Measurements from ENCODE around the gene SLC9A9.
"Not testable (repeated sequence)": the region's sequence is repeated elsewhere in the genome, so short reads cannot be mapped to it uniquely, and the experiment has no call there.

Gene SLC9A9

DNA sequence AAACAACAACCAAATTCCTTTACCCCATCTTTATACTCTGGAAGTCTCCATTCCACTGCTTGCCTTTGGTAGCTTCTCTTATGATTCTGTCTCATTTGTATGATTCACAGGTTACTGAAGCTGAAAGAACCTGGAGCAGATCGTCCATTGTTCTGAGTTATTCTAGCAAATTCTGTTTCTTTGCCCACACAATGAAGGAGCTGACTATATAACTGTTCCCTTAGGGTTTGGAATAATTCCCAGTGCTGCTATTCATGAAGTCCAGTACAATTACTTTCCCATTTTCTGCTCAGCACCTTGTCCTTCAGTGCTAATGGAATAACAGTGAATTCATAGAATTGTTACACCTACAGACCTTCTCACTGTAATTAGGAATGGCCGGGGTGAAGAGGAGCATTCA is 560.9 kb downstream of the SLC9A9 start:
- no peak overlapping the region for H3K4ac ChIP-seq (ENCODE audit: low read depth, low read length)
- H3K56ac ChIP-seq (ENCODE audit: low read length) = no peak overlapping the region
- no peak overlapping the region for H3K4me2 ChIP-seq (ENCODE audit: low read length)
- no peaks in the 10 kb centered on the region for H3K79me1 ChIP-seq (ENCODE audit: low read length)
- H3K36me3 ChIP-seq (ENCODE audit: control insufficient read depth, insufficient read depth, low read length) = no peaks in the 10 kb centered on the region
- H3K18ac ChIP-seq (ENCODE audit: low read length) = no peak overlapping the region
- no peak overlapping the region for H2BK120ac ChIP-seq (ENCODE audit: low read depth, low read length)
- H3K27ac ChIP-seq (ENCODE audit: low read depth, low read length) = no peak overlapping the region
- no peak overlapping the region for H2BK5ac ChIP-seq (ENCODE audit: low read length)
- WGBS (ENCODE audit: extremely low coverage, insufficient coverage, low lambda C conversion rate) = no CpG with 5 or more reads among the region's 2 CpGs
- H3K4me3 ChIP-seq (ENCODE audit: low read length) = no peak overlapping the region
- no peak for DNase-seq
- H4K5ac ChIP-seq (ENCODE audit: low read length) = no peak overlapping the region
- H2AK5ac ChIP-seq (ENCODE audit: low read length) = no peak overlapping the region
- H3K79me2 ChIP-seq (ENCODE audit: control insufficient read depth, insufficient read depth, low read length) = no peaks in the 10 kb centered on the region
- H3K4me1 ChIP-seq (ENCODE audit: control insufficient read depth, low read depth, low read length) = no peaks in the 10 kb centered on the region
- H3K23ac ChIP-seq (ENCODE audit: low read length) = no peak overlapping the region
- H4K8ac ChIP-seq (ENCODE audit: low read depth, low read length) = no peak overlapping the region
- no peaks in the 10 kb centered on the region for H3K27me3 ChIP-seq (ENCODE audit: insufficient read depth, low read length, poor library complexity)
- no peak overlapping the region for H3K9ac ChIP-seq (ENCODE audit: low read length)
- no peak overlapping the region for H2BK15ac ChIP-seq (replicated peaks; ENCODE audit: low read depth)

DNA sequence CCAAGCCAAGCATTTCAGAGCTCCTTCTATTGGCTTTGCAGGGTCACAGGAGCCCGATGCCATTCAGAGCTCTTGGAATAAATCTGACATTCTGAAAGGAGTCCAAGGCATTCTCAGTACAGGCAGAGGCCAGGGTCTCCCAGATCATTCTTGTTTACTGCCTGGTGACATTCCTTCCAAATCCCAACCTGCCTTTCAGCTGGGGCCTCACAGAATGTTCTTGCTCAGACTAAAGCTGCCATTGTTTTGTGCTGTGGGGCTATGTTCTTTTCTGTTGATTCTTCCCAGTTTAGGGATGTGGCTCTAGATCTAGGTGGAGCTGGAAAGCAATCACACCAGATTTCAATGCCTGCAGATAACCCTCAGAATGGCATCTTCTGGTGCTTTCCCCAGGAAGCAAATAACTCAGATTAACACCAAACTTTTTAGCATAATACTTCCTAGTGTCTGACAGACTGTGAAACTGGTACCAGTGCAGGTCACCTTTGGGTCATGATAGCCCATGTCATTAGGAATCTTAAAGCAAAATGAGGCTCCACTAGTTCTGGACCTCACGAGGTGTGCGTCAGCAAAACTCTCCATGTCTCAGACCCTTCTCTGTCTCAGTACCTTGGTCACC is 561.8 kb downstream of the SLC9A9 start:
- no peaks in the 10 kb centered on the region for H3K79me2 ChIP-seq (ENCODE audit: control insufficient read depth, insufficient read depth, low read length)
- no peaks in the 10 kb centered on the region for H3K4me1 ChIP-seq (ENCODE audit: control insufficient read depth, low read depth, low read length)
- no peak overlapping the region for H4K8ac ChIP-seq (ENCODE audit: low read depth, low read length)
- H3K56ac ChIP-seq (ENCODE audit: low read length) = no peak overlapping the region
- no peak overlapping the region for H4K5ac ChIP-seq (ENCODE audit: low read length)
- no peak overlapping the region for H3K18ac ChIP-seq (ENCODE audit: low read length)
- no peaks in the 10 kb centered on the region for H3K36me3 ChIP-seq (ENCODE audit: control insufficient read depth, insufficient read depth, low read length)
- H3K79me1 ChIP-seq (ENCODE audit: low read length) = no peaks in the 10 kb centered on the region
- no peak overlapping the region for H3K4me2 ChIP-seq (ENCODE audit: low read length)
- H3K27me3 ChIP-seq (ENCODE audit: insufficient read depth, low read length, poor library complexity) = no peaks in the 10 kb centered on the region
- H3K4ac ChIP-seq (ENCODE audit: low read depth, low read length) = no peak overlapping the region
- H2BK15ac ChIP-seq (replicated peaks; ENCODE audit: low read depth) = no peak overlapping the region
- H3K23ac ChIP-seq (ENCODE audit: low read length) = no peak overlapping the region
- no peak overlapping the region for H3K27ac ChIP-seq (ENCODE audit: low read depth, low read length)
- WGBS (ENCODE audit: extremely low coverage, insufficient coverage, low lambda C conversion rate) = no CpG with 5 or more reads among the region's 3 CpGs
- no peak overlapping the region for H3K9ac ChIP-seq (ENCODE audit: low read length)
- DNase-seq = peak; percentile 31
- no peak overlapping the region for H2AK5ac ChIP-seq (ENCODE audit: low read length)
- no peak overlapping the region for H2BK5ac ChIP-seq (ENCODE audit: low read length)
- H3K4me3 ChIP-seq (ENCODE audit: low read length) = no peak overlapping the region
- H2BK120ac ChIP-seq (ENCODE audit: low read depth, low read length) = no peak overlapping the region

DNA sequence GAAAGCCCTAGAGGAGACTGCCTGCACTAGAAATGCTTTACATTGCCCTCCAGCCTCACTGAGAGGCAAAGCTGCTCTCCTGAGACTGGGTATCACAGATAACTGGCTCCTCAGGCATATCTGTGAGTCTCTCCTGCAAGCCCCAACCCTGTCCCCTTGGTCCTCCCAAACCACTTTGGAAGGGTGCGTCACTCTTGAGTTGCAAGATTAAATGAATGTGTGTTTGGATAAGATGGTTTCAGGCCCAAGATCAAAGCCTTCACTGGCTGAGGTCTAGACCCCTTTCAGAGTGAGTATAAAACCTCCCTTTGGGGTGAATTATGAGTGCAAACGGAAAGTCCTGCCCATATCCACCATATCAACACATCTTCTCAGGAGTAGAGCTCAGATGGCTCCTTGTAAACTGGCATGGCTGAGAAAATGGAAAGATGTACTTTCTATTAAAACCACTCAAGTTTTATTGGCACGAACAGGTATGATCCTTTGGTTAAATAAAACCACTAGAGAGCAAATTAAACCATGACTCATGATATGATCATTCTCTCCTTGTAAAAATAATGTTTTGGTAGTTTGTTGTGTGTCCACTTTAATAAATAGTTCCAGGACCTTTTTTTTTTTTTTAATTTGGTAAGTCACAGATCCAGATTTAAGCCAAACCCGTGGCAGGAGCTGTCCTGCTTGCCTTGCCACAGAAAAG is 564.7 kb downstream of the SLC9A9 start:
- Histone ChIP-seq H2BK5ac (ENCODE audit: low read length) (no peak overlapping the region), H3K18ac (ENCODE audit: low read length) (no peak overlapping the region), H3K79me2 (ENCODE audit: control insufficient read depth, insufficient read depth, low read length) (no peaks in the 10 kb centered on the region), H3K36me3 (ENCODE audit: control insufficient read depth, insufficient read depth, low read length) (no peaks in the 10 kb centered on the region), H2BK15ac (replicated peaks; ENCODE audit: low read depth) (no peak overlapping the region), H4K8ac (ENCODE audit: low read depth, low read length) (no peak overlapping the region), H3K27ac (ENCODE audit: low read depth, low read length) (no peak overlapping the region), H3K4ac (ENCODE audit: low read depth, low read length) (no peak overlapping the region), H3K56ac (ENCODE audit: low read length) (no peak overlapping the region), H3K23ac (ENCODE audit: low read length) (no peak overlapping the region), H2BK120ac (ENCODE audit: low read depth, low read length) (no peak overlapping the region), H3K4me2 (ENCODE audit: low read length) (no peak overlapping the region), H4K5ac (ENCODE audit: low read length) (no peak overlapping the region), H3K27me3 (ENCODE audit: insufficient read depth, low read length, poor library complexity) (no peaks in the 10 kb centered on the region), H3K4me3 (ENCODE audit: low read length) (no peak overlapping the region), H2AK5ac (ENCODE audit: low read length) (no peak overlapping the region), H3K79me1 (ENCODE audit: low read length) (no peaks in the 10 kb centered on the region), H3K9ac (ENCODE audit: low read length) (no peak overlapping the region), H3K4me1 (ENCODE audit: control insufficient read depth, low read depth, low read length) (no peaks in the 10 kb centered on the region)
- no peak for DNase-seq
- no CpG with 5 or more reads among the region's 4 CpGs for WGBS (ENCODE audit: extremely low coverage, insufficient coverage, low lambda C conversion rate)

DNA sequence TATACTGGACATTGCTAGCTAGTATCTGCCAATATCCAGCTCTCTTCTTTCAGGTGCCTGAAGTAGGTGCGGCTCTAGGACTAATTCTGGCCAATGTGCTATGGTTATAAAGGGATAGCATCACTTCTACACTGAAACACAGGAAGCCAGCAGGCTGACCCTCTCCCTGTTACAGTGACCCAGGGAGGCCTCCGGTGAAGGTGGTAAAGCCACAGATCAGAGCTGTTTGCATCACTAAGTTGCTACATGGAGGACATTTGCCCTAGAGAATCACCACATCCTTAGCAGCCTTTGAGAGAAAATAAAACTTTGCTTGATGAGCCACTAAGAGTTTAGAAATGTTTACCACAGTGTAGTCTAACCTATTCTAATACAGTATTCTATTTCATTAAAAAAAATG is 567.3 kb downstream of the SLC9A9 start:
- Histone ChIP-seq H2AK5ac (ENCODE audit: low read length) (no peak overlapping the region), H4K5ac (ENCODE audit: low read length) (no peak overlapping the region), H4K8ac (ENCODE audit: low read depth, low read length) (no peak overlapping the region), H3K27ac (ENCODE audit: low read depth, low read length) (no peak overlapping the region), H3K79me2 (ENCODE audit: control insufficient read depth, insufficient read depth, low read length) (no peaks in the 10 kb centered on the region), H3K4ac (ENCODE audit: low read depth, low read length) (no peak overlapping the region), H3K18ac (ENCODE audit: low read length) (no peak overlapping the region), H3K23ac (ENCODE audit: low read length) (no peak overlapping the region), H3K4me3 (ENCODE audit: low read length) (no peak overlapping the region), H3K79me1 (ENCODE audit: low read length) (no peaks in the 10 kb centered on the region), H2BK120ac (ENCODE audit: low read depth, low read length) (no peak overlapping the region), H3K9ac (ENCODE audit: low read length) (no peak overlapping the region), H2BK15ac (replicated peaks; ENCODE audit: low read depth) (no peak overlapping the region), H2BK5ac (ENCODE audit: low read length) (no peak overlapping the region), H3K36me3 (ENCODE audit: control insufficient read depth, insufficient read depth, low read length) (no peaks in the 10 kb centered on the region), H3K4me1 (ENCODE audit: control insufficient read depth, low read depth, low read length) (no peaks in the 10 kb centered on the region), H3K4me2 (ENCODE audit: low read length) (no peak overlapping the region), H3K27me3 (ENCODE audit: insufficient read depth, low read length, poor library complexity) (no peaks in the 10 kb centered on the region), H3K56ac (ENCODE audit: low read length) (no peak overlapping the region)
- no peak for DNase-seq
- WGBS (ENCODE audit: extremely low coverage, insufficient coverage, low lambda C conversion rate) = no CpG with 5 or more reads among the region's 2 CpGs

DNA sequence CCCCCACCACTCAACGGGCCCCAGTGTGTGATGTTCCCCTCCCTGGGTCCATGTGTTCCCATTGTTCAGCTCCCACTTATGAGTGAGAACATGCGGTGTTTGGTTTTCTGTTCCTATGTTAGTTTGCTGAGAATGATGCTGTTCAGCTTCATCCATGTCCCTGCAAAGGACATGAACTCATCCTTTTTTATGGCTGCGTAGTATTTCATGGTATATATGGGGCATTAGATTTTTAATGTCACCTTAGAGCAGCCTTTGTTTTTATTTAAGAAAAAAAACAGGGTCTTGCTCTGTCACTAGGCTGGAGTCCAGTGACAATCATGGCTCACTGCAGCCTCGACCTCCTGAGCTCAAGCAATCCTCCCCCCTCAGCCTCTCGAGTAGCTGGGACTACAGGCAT is 568.7 kb downstream of the SLC9A9 start:
- not testable (repeated sequence) for H3K27me3 ChIP-seq (ENCODE audit: insufficient read depth, low read length, poor library complexity); H2BK5ac ChIP-seq (ENCODE audit: low read length); H2AK5ac ChIP-seq (ENCODE audit: low read length); H3K36me3 ChIP-seq (ENCODE audit: control insufficient read depth, insufficient read depth, low read length); H3K79me1 ChIP-seq (ENCODE audit: low read length); H3K4me2 ChIP-seq (ENCODE audit: low read length); DNase-seq; H3K56ac ChIP-seq (ENCODE audit: low read length); H2BK120ac ChIP-seq (ENCODE audit: low read depth, low read length); H3K4me3 ChIP-seq (ENCODE audit: low read length); H3K23ac ChIP-seq (ENCODE audit: low read length); H3K4me1 ChIP-seq (ENCODE audit: control insufficient read depth, low read depth, low read length); H3K18ac ChIP-seq (ENCODE audit: low read length); H3K79me2 ChIP-seq (ENCODE audit: control insufficient read depth, insufficient read depth, low read length); H3K4ac ChIP-seq (ENCODE audit: low read depth, low read length); H4K8ac ChIP-seq (ENCODE audit: low read depth, low read length); H2BK15ac ChIP-seq (replicated peaks; ENCODE audit: low read depth); H4K5ac ChIP-seq (ENCODE audit: low read length); H3K9ac ChIP-seq (ENCODE audit: low read length); H3K27ac ChIP-seq (ENCODE audit: low read depth, low read length)
- no CpG with 5 or more reads among the region's 5 CpGs for WGBS (ENCODE audit: extremely low coverage, insufficient coverage, low lambda C conversion rate)

DNA sequence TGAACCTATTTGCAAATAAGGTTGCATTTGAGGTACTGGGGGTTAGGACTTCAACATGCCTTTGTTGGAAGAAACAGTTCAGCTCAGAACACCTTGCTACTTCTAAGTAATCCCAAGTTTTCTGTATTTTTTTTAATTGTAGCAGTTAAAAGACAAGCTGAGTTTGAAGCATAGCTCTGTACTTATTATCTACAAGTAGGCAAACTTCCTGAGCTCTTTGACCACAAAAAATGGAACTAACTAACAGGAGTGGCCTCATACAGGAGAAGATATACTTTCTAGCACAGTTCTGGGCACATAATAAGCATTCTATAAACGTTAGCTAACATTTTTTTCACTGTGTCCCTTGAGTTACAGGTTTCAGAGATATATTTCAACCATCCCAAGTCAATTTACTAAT is 569.5 kb downstream of the SLC9A9 start:
- Histone ChIP-seq H3K23ac (ENCODE audit: low read length) (no peak overlapping the region), H3K79me2 (ENCODE audit: control insufficient read depth, insufficient read depth, low read length) (no peaks in the 10 kb centered on the region), H3K4me3 (ENCODE audit: low read length) (no peak overlapping the region), H3K79me1 (ENCODE audit: low read length) (no peaks in the 10 kb centered on the region), H3K4me1 (ENCODE audit: control insufficient read depth, low read depth, low read length) (no peaks in the 10 kb centered on the region), H3K27me3 (ENCODE audit: insufficient read depth, low read length, poor library complexity) (no peaks in the 10 kb centered on the region), H4K5ac (ENCODE audit: low read length) (no peak overlapping the region), H3K4ac (ENCODE audit: low read depth, low read length) (no peak overlapping the region), H4K8ac (ENCODE audit: low read depth, low read length) (no peak overlapping the region), H3K27ac (ENCODE audit: low read depth, low read length) (no peak overlapping the region), H3K9ac (ENCODE audit: low read length) (no peak overlapping the region), H3K18ac (ENCODE audit: low read length) (no peak overlapping the region), H2BK15ac (replicated peaks; ENCODE audit: low read depth) (no peak overlapping the region), H3K36me3 (ENCODE audit: control insufficient read depth, insufficient read depth, low read length) (no peaks in the 10 kb centered on the region), H2BK120ac (ENCODE audit: low read depth, low read length) (no peak overlapping the region), H2AK5ac (ENCODE audit: low read length) (no peak overlapping the region), H3K4me2 (ENCODE audit: low read length) (no peak overlapping the region), H2BK5ac (ENCODE audit: low read length) (no peak overlapping the region), H3K56ac (ENCODE audit: low read length) (no peak overlapping the region)
- WGBS (ENCODE audit: extremely low coverage, insufficient coverage, low lambda C conversion rate) = no CpG with 5 or more reads among the region's 1 CpG
- DNase-seq = no peak
